Tibial nerve (tissue), 4 donors: Measurements from ENCODE around the gene PIP5K1C.

ENCODE experiments used
- EP300 ChIP-seq, 2 donors: sonication (generic); formaldehyde crosslinking; IDR thresholded peaks; one replicate each; pipeline ENCODE4 v1.6.1; 2017; ENCODE audit warnings: antibody characterized with exemption in 2 of 2, mild to moderate bottlenecking in 1 of 2
- POLR2A ChIP-seq, 2 donors: fragments of 450-650 bp; IDR thresholded peaks; one replicate each; pipeline ENCODE4 v1.6.1; 2017; ENCODE audit warnings: antibody characterized with exemption in 2 of 2, mild to moderate bottlenecking in 2 of 2, moderate library complexity in 2 of 2
- TF ChIP-seq, protein P1 (sequence below), 5 experiments: fragments of 200-600 bp in 3 of 5; fragments of 450-650 bp in 2 of 5; sonication (generic) in 3 of 5; IDR thresholded peaks; one replicate each; pipeline ENCODE4 v1.5.1; 2016 to 2019; ENCODE audit warnings: antibody characterized with exemption in 5 of 5, mild to moderate bottlenecking in 3 of 5, moderate library complexity in 2 of 5

DNA sequence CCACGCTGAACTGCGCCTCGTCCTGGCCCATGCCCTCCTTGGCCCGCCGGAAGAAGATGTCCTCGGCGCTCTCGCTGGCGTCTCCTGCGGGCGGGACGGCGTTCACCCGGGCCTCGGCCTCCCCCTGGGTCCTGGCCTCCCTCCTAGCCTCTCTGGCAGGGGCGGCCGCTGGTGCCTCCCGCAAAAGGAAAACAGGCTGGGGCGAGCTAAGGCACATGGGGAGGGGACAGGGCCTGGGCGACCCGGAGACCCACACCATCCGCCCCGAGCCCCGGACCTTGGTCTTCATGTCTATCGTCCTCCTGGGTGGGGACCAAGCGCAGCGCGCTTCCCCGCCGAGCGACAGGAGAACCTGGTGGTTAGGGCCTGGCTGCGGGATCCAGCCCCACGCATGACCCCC, 87.9 kb downstream of the PIP5K1C start:
- TF ChIP-seq, protein P1, sequence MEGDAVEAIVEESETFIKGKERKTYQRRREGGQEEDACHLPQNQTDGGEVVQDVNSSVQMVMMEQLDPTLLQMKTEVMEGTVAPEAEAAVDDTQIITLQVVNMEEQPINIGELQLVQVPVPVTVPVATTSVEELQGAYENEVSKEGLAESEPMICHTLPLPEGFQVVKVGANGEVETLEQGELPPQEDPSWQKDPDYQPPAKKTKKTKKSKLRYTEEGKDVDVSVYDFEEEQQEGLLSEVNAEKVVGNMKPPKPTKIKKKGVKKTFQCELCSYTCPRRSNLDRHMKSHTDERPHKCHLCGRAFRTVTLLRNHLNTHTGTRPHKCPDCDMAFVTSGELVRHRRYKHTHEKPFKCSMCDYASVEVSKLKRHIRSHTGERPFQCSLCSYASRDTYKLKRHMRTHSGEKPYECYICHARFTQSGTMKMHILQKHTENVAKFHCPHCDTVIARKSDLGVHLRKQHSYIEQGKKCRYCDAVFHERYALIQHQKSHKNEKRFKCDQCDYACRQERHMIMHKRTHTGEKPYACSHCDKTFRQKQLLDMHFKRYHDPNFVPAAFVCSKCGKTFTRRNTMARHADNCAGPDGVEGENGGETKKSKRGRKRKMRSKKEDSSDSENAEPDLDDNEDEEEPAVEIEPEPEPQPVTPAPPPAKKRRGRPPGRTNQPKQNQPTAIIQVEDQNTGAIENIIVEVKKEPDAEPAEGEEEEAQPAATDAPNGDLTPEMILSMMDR (IDR thresholded peaks at IDR 0.05): no peak
- TF ChIP-seq EP300 (IDR thresholded peaks at IDR 0.05) (no peak), POLR2A (IDR thresholded peaks at IDR 0.05) (no peak)
